ENCODE measurements around the gene SLC39A13.

SLC39A13 gene

DNA sequence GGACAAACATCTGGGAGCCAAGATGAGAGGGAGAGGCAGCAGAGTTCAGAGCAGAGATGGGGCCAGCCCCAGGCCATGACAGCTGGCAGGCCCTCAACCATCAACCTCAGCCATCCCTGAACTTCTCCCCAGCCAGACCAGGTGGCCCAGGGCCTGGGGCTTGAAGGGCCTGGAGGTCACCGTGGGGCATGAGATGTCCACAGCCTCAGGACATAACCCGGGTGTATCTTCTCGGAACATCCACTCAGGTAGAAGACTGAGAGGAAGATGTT, 12.4 kb upstream of the SLC39A13 start:
- Histone ChIP-seq H3K27ac (no peak overlapping the region), H3K36me3 (no peaks in the 10 kb centered on the region), H3K27me3 (ENCODE audit: insufficient read depth, low read depth, severe bottlenecking) (no peaks in the 10 kb centered on the region), H3K9me3 (ENCODE audit: severe bottlenecking) (no peaks in the 10 kb centered on the region), H3K4me3 (ENCODE audit: low read depth, low read length) (no peak overlapping the region)
- no peak for DNase-seq
- TF ChIP-seq, protein P1, sequence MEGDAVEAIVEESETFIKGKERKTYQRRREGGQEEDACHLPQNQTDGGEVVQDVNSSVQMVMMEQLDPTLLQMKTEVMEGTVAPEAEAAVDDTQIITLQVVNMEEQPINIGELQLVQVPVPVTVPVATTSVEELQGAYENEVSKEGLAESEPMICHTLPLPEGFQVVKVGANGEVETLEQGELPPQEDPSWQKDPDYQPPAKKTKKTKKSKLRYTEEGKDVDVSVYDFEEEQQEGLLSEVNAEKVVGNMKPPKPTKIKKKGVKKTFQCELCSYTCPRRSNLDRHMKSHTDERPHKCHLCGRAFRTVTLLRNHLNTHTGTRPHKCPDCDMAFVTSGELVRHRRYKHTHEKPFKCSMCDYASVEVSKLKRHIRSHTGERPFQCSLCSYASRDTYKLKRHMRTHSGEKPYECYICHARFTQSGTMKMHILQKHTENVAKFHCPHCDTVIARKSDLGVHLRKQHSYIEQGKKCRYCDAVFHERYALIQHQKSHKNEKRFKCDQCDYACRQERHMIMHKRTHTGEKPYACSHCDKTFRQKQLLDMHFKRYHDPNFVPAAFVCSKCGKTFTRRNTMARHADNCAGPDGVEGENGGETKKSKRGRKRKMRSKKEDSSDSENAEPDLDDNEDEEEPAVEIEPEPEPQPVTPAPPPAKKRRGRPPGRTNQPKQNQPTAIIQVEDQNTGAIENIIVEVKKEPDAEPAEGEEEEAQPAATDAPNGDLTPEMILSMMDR (IDR thresholded peaks at IDR 0.05; ENCODE audit: low read depth, low read length), result no peak

- no peak overlapping the region for H3K4me3 ChIP-seq (ENCODE audit: low read depth, low read length)
- H3K36me3 ChIP-seq, result no peaks in the 10 kb centered on the region
- no peaks in the 10 kb centered on the region for H3K9me3 ChIP-seq (ENCODE audit: severe bottlenecking)
- no peaks in the 10 kb centered on the region for H3K27me3 ChIP-seq (ENCODE audit: insufficient read depth, low read depth, severe bottlenecking)
- no peak for DNase-seq
- no peak overlapping the region for H3K27ac ChIP-seq
- TF ChIP-seq, protein P1 (IDR thresholded peaks at IDR 0.05; ENCODE audit: low read depth, low read length), result no peak
These were observed 10.4 kb upstream of the SLC39A13 start for GRCh38 chr11:47398011-47398410.

GRCh38 chr11:47398551-47398950, 9.8 kb upstream of the SLC39A13 start:
- no peak overlapping the region for H3K27ac ChIP-seq
- H3K4me3 ChIP-seq (ENCODE audit: low read depth, low read length), result no peak overlapping the region
- TF ChIP-seq, protein P1 (IDR thresholded peaks at IDR 0.05; ENCODE audit: low read depth, low read length), result no peak

DNA sequence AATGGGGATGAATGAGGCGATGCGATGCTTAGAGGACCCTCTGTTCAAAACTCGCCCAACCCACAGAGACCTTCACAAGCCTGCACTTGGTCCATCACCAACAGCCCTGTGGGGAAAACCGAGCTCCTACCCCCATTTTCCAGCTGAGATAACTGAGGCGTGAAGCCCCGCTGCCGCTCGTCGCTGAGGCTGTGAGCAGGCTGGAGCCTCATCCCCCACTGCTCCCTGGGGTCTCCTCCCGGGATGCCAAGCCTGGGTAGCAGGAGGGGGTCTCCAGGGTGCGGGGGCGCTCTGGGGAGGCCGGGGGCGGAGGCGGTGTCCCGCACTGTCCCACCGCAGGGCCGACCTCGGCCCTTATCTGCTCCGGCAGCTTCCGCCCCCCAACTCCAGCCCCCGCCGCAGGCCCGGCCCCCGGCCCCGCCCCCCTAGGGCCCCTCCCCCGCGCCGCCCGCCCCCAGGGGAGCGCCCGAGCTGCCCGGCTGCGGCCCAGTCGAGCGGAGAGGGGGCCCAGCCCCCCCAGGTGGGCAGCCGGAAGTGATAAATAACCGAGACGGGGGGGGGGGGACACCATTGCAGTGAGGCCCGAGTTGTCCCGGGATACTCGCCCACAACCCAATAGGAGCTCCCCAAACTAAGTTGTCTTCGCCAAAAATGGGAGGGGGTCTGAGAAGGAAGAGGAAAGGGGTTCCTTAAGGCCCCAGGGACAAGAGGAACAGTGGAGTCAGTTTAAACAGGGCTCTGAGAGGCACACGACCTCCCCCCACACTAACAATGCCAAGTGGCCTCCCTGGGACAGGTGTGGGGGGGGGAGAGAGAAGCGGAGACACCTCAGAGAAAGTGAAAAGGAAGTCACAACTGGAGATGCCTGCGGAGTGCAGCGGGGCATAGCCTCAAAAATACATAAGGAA, 8.3 kb upstream of the SLC39A13 start:
- Histone ChIP-seq H3K9me3 (ENCODE audit: severe bottlenecking) (no peaks in the 10 kb centered on the region), H3K27ac (no peak overlapping the region), H3K4me3 (ENCODE audit: low read depth, low read length) (no peak overlapping the region), H3K36me3 (no peaks in the 10 kb centered on the region), H3K27me3 (ENCODE audit: insufficient read depth, low read depth, severe bottlenecking) (no peaks in the 10 kb centered on the region)
- TF ChIP-seq, protein P1 (IDR thresholded peaks at IDR 0.05; ENCODE audit: low read depth, low read length), result no peak
- no peak for DNase-seq

More at GRCh38 chr11:47398551-47398950, 9.8 kb upstream of the SLC39A13 start:
- Histone ChIP-seq H3K36me3 (no peaks in the 10 kb centered on the region), H3K27me3 (ENCODE audit: insufficient read depth, low read depth, severe bottlenecking) (no peaks in the 10 kb centered on the region), H3K9me3 (ENCODE audit: severe bottlenecking) (no peaks in the 10 kb centered on the region)
- no peak for DNase-seq

- H3K27me3 ChIP-seq (ENCODE audit: insufficient read depth, low read depth, severe bottlenecking), result no peaks in the 10 kb centered on the region
- DNase-seq, result no peak
- H3K36me3 ChIP-seq, result no peaks in the 10 kb centered on the region
- TF ChIP-seq, protein P1 (IDR thresholded peaks at IDR 0.05; ENCODE audit: low read depth, low read length), result no peak
- H3K4me3 ChIP-seq (ENCODE audit: low read depth, low read length), result no peak overlapping the region
- H3K27ac ChIP-seq, result no peak overlapping the region
- H3K9me3 ChIP-seq (ENCODE audit: severe bottlenecking), result no peaks in the 10 kb centered on the region
These were observed 7.6 kb upstream of the SLC39A13 start for GRCh38 chr11:47400768-47401279.
